Left forelimb (tissue), 1 donor: ENCODE results near the gene DBH.
"Not testable (repeated sequence)": the region's sequence is repeated elsewhere in the genome, so short reads cannot be mapped to it uniquely, and the experiment has no call there.

Experiments
- DNase-seq: peaks from one replicate; pipeline ENCODE4 v3.0.0-alpha.2; 2018; ENCODE audit warnings: low spot score

The DBH gene

GRCh38 chr9:133666387-133666786 is 30.2 kb downstream of the DBH start:
- no peak for DNase-seq

- no peak for DNase-seq
These were observed 30.7 kb downstream of the DBH start for GRCh38 chr9:133666845-133667244.

DNA sequence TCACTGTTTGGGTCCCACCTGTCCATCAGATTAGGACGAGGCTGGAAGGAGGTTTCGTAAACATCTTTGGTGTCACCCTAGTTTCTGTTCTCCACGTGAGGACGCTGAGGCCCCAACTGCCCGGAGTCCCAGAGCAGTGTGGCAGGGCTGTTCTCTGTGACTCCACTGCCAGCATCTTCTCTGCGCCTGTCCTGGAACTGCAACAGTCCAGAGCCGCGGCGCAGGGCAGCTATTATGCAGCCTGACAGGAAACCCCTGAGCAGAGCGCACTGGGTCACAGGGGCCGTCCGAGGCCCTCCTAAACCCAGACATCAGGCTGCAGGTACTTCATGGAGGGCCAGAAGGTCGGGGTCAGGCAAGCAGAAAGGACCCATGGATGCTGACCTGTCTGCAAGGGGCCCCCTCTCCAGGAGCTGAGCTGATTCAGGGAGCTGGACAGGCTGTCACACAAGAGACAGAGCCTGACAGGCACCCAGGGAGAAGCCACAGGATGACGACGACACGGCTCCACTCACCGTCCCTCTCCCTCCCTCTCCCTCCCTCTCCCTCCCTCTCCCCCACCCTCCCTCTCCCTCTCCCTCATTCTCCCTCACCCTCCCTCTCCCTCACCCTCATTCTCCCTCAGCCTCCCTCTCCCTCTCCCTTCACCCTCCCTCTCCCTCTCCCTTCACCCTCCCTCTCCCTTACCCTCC is 31.7 kb downstream of the DBH start:
- no peak for DNase-seq

DNA sequence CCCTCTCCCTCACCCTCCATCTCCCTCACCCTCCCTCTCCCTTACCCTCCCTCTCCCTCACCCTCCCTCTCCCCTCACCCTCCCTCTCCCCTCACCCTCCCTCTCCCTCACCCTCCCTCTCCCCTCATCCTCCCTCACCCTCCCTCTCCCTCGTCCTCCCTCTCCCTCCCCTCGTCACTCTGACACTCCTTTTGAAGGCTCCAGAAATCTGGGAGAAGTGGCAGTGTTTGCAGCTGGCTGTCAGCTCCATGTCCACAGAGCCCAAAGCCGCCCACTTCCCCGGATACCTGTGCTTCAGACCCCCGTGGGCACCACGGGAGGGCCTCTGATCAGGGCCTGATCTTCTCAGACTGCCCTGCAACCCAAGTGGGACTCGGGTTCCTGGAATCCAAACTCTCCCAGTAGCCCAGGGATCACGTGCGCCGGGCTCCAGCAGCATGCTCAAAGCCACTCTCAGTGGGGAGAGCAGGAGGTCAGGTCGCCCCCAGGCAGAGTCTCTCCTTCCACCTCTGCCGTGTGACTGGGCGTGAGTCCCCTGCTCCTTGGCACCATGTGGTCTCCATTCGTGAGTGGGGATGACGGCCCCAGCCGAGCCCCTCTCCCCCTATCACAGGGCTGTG is 33.1 kb downstream of the DBH start:
- no peak for DNase-seq

- DNase-seq: no peak
These were observed 34.3 kb downstream of the DBH start for GRCh38 chr9:133670466-133670865.

DNA sequence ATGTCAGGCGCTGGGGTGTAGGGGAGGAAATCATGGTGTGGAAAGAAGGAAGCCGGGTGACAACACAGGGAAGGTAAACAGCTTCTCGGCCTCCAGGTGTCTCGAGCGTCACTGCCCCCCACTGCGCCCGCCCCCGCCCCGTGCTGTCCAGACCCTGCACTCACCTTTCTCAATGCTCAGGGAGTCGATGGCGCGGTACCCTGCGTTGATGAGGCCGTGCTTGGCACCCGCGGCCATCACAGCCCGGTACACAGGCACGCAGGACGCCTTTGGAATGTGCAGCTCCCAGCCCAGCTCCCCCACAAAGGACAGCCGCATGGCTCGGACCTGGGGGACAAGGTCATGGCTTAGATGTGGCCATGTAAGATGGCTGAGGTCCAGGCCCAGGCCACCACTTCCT is 35.2 kb downstream of the DBH start:
- no peak for DNase-seq

GRCh38 chr9:133672503-133673257 is 36.5 kb downstream of the DBH start:
- DNase-seq: no peak

DNA sequence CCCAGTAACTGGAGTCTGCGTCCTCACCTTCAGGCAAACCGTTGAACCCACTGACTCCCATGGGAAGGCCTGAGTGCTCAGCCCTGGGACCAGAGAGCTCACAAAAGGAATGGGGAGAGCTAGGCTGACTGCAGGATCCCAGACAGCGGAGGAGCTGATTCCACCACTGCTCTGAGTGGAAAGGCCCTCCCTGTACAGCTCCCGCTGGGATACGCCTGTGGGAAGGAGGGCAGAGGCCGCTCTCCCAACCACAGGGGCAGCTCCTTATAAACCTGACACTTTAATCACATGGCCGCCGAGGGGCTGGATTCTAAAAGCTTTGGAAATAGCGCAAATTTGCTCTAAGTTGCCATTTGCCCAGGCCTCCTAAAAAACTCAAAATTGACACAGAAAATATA is 37.1 kb downstream of the DBH start:
- no peak for DNase-seq

GRCh38 chr9:133674091-133674490 is 37.9 kb downstream of the DBH start:
- DNase-seq: no peak

DNA sequence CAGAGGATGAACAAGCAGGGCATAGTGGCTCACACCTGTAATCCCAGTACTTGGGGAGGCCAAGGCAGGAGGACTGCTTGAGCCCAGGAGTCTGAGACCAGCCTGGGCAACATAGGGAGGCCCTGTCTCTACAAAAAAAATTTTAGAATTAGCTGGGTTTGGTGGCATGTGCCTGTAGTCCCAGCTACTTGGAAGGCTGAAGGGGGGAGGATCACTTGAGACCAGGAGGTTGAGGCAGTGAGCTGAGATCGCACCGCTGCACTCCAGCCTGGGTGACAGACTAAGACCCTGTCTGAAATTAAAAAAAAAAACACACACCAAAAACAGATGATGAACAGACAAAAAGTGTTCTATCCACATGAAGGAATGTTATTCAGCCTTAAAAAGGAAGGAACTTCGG is 39.6 kb downstream of the DBH start:
- not testable (repeated sequence) for DNase-seq

- DNase-seq: no peak
These were observed 40.3 kb downstream of the DBH start for GRCh38 chr9:133676450-133676849.

DNA sequence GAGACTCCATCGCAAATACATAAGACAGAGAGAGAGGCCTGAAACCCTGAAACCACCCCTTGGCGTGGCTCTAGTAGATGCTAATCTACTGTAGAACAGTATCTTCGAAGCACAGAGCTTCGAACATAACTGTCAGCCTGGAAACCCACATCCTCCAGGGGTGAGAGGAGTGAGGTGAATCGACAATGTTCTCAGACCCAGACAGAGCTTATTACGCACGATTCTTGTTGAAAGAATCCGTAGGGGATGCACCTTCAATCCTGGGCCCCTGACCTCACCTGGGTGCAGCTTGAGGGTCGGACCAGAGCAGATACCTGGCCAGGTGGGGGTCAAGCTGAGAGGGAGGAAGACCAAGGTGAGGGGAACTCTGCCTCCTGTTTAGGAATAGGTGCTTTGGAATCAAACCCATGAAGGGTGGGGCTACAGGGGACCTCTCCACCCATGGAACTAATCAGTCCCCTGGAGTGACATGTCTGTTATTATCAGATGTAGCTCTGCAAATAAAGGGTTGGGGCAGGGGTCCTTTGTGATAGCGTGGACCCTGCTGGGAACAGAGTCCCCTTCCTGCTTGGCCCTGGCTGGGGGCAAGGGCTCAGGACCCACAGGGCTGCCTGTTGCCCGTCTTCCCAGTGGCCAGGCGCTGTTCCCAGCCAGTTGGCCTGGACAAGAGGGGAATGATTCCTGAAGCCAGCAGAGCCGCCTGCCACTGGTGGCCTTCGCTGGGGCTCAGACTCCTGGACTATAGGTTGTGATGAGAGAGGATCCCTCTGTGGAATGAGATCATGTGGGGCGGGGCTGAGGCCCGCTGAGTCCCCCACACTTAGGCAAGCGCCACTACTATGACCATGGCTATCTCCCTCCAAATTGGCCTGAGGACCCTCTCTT is 41.2 kb downstream of the DBH start:
- no peak for DNase-seq

GRCh38 chr9:133679056-133679455 is 42.9 kb downstream of the DBH start:
- no peak for DNase-seq

GRCh38 chr9:133679466-133680061 is 43.4 kb downstream of the DBH start:
- DNase-seq: no peak

DNA sequence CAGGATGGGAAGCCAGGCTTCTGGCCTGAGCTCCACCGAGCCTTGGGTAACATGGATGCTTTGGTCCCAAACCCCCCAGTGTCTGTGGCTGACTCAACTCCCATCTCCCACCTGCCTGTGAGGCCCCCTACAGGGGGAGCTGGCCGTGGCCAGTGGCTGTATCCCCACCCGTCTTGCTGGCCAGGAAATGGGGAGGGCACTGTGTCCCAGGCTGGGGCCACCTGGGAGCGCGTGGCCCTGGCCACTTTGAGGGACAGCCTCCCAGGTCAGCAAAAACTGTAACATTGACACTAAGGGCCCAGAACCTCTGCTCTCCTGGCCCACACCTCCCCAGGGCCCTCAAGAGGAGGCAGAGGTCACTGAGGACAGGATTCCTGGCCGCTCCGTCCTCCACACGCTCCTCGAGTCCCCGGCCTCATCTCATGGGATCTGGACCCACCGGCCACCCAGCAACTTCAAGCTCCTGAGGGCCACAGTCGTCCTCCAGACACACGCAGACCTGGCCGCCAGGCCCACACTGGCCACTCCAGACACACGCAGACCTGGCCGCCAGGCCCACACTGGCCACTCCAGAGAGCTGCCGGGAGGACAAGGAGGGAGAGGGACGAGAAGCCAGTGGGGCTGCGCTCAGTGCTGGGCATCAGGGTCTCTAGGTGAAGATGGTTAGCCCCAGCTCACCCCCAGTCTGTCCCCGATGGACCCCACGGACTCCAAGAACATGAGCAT is 44.2 kb downstream of the DBH start:
- DNase-seq: no peak

- no peak for DNase-seq
These were observed 45.0 kb downstream of the DBH start for GRCh38 chr9:133680976-133681657.

DNA sequence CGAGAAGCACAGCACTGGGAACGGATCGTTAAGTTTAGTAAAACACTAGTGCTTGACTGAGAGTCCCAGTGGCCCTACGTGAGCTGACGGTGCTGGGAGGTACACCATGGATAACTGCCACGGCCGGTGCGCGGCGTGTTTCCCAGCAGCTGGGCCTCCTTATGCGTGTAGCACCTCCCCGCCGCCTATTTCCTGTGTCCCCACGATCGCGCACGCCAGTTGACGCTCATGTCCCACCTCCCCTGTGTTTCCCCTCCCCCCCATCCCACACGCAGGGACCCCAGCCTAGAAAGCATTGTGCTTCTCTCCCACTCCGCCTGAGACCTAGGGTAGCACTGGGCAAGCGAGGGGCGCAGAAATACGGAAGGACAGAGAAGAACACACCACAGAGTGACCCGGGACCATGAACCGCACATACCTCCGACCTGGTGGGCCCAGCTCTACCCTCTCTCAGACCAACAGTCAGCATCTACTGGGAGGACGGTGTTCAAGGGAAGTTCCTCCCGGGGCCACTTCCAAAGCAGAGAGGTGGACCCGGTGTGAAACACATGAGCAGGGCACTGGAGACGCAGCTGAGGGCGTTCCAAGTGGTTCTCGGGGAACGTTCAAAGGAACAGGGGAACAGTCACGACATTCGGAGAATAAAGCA is 45.6 kb downstream of the DBH start:
- DNase-seq: no peak

DNA sequence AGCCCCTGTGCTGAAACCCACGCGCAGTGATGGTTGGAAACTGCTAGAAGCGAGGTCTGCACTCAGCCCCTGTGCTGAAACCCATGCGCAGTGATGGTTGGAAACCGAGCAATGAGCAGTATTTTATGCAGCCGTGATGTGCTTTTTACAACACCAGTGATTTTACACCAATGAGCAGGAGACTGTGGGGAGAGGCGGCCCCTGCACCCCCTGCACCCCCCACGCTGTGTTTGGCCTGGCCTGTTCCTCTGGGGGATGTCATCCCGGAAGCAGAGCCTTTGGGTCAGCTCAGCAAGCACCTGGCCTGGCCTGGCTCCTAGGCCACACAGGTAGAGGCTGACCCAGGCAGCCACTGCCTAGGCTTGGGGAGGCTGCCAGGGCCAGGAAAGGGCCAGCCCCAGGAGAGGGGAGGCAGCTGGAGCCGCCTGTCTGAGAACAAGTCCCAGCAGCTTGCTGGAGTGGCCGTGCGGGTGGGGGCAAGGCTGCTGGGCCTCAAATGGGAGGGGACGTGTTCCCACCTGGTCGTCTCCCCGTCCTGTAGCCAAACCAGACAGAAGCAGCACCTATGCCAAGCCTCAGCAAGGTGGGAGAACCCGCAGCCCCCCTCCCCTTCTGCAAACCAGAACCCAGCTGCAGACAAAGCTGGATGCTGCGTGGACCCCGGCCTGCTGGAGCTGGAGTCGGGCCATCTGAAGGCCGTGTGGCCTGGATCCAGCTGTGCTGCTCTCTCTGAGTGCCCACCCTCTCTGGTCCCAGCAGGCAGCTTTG is 46.8 kb downstream of the DBH start:
- peak; percentile 86 for DNase-seq

GRCh38 chr9:133683586-133684120 is 47.5 kb downstream of the DBH start:
- DNase-seq: no peak
